Activated T-helper 1 cell treated with anti-CD3 and anti-CD28 coated beads, Interleukin-2, amount 50 U/mL, for 16 hours (primary cell): ENCODE data around the gene OR2T27.
"Not testable (repeated sequence)": the region's sequence is repeated elsewhere in the genome, so short reads cannot be mapped to it uniquely, and the experiment has no call there.

ENCODE experiments used
- DNase-seq, 2 donors: peaks; one replicate each; pipeline ENCODE4 v3.0.0-alpha.2; 2020; ENCODE audit warnings: low read depth in 1 of 2, low spot score in 1 of 2

Gene OR2T27

GRCh38 chr1:248655354-248655753, at the start of gene OR2T27:
OR2T27 (minus strand) TSS chr1:248655528; CDS start chr1:248650884, 4,644 bp downstream.
- not testable (repeated sequence) for DNase-seq

- no peak for DNase-seq
Observed at GRCh38 chr1:248704606-248705005, 49.3 kb upstream of the OR2T27 start.

GRCh38 chr1:248703674-248704073, 48.3 kb upstream of the OR2T27 start:
- DNase-seq = no peak

- no peak for DNase-seq
Observed at GRCh38 chr1:248702714-248703113, 47.4 kb upstream of the OR2T27 start, which contains the start of gene OR14I1. OR14I1 (minus strand) TSS chr1:248702766.

GRCh38 chr1:248699099-248699498, 43.8 kb upstream of the OR2T27 start:
- DNase-seq = no peak

GRCh38 chr1:248697907-248698306, 42.6 kb upstream of the OR2T27 start:
- no peak for DNase-seq

GRCh38 chr1:248696774-248697173, 41.4 kb upstream of the OR2T27 start:
- DNase-seq = no peak

GRCh38 chr1:248696261-248696660, 40.9 kb upstream of the OR2T27 start:
- no peak for DNase-seq

- DNase-seq = no peak
Observed at GRCh38 chr1:248695451-248696132, 40.3 kb upstream of the OR2T27 start.

GRCh38 chr1:248691567-248692155, 36.3 kb upstream of the OR2T27 start:
- DNase-seq = no peak

GRCh38 chr1:248688527-248689298, 33.4 kb upstream of the OR2T27 start:
- no peak for DNase-seq

- DNase-seq = no peak
Observed at GRCh38 chr1:248686815-248687214, 31.5 kb upstream of the OR2T27 start.

GRCh38 chr1:248681651-248682050, 26.3 kb upstream of the OR2T27 start:
- DNase-seq = no peak

GRCh38 chr1:248670003-248670402, 14.7 kb upstream of the OR2T27 start:
- DNase-seq = no peak

- not testable (repeated sequence) for DNase-seq
Observed at GRCh38 chr1:248663453-248664328, 8.4 kb upstream of the OR2T27 start.

GRCh38 chr1:248656797-248657196, 1.5 kb upstream of the OR2T27 start:
- not testable (repeated sequence) for DNase-seq

GRCh38 chr1:248648770-248649536, 6.4 kb downstream of the OR2T27 start:
- not testable (repeated sequence) for DNase-seq

- not testable (repeated sequence) for DNase-seq
Observed at GRCh38 chr1:248645178-248645577, 10.2 kb downstream of the OR2T27 start, which contains the start of gene OR2T35. OR2T35 (minus strand) TSS chr1:248645278; CDS start chr1:248639258, 6,020 bp downstream.

GRCh38 chr1:248642971-248643651, 12.2 kb downstream of the OR2T27 start:
- not testable (repeated sequence) for DNase-seq
